Measurements from ENCODE around the gene MAP3K13. TPM values are rescaled to one million over a fixed set of nuclear protein-coding genes. Genes with fewer than 3 reads are reported as not detected.

MAP3K13 gene
- not detected in 2 replicates for total RNA-seq (2014; rRNA removed; shearing (Covaris generic))

- peak; percentile 85 for DNase-seq
- peaks cover 22% of the 10 kb centered on the region; the same call in 1 of the 2 replicates for H3K27me3 ChIP-seq (ENCODE audit: control insufficient read depth, insufficient read depth, low read length)
- H3K36me3 ChIP-seq (replicated peaks; ENCODE audit: control insufficient read depth, insufficient read depth, low read length), result no peaks in the 10 kb centered on the region
- peak within 1 kb of the TSS; percentile 32 for H3K4me3 ChIP-seq (ENCODE audit: insufficient read depth, low read depth, low read length)
These were observed at the start of gene MAP3K13 for GRCh38 chr3:185362850-185363661. Gene MAP3K13 (plus strand): TSS chr3:185363136. CDS start chr3:185428582, 65,446 bp downstream.

GRCh38 chr3:185313693-185314246 lies 49.2 kb upstream of the MAP3K13 start:
- Histone ChIP-seq H3K27me3 (ENCODE audit: control insufficient read depth, insufficient read depth, low read length) (no peaks in the 10 kb centered on the region), H3K36me3 (replicated peaks; ENCODE audit: control insufficient read depth, insufficient read depth, low read length) (no peaks in the 10 kb centered on the region), H3K4me3 (ENCODE audit: insufficient read depth, low read depth, low read length) (no peak overlapping the region)
- no peak for DNase-seq

GRCh38 chr3:185316740-185317412 lies 46.1 kb upstream of the MAP3K13 start:
- no peak for DNase-seq
- Histone ChIP-seq H3K27me3 (ENCODE audit: control insufficient read depth, insufficient read depth, low read length) (no peaks in the 10 kb centered on the region), H3K36me3 (replicated peaks; ENCODE audit: control insufficient read depth, insufficient read depth, low read length) (no peaks in the 10 kb centered on the region), H3K4me3 (ENCODE audit: insufficient read depth, low read depth, low read length) (no peak overlapping the region)

- no peak overlapping the region for H3K4me3 ChIP-seq (ENCODE audit: insufficient read depth, low read depth, low read length)
- H3K27me3 ChIP-seq (ENCODE audit: control insufficient read depth, insufficient read depth, low read length), result no peaks in the 10 kb centered on the region
- no peaks in the 10 kb centered on the region for H3K36me3 ChIP-seq (replicated peaks; ENCODE audit: control insufficient read depth, insufficient read depth, low read length)
- DNase-seq, result no peak
These were observed 45.3 kb upstream of the MAP3K13 start for GRCh38 chr3:185317674-185318073.

GRCh38 chr3:185318141-185318540 lies 44.8 kb upstream of the MAP3K13 start:
- DNase-seq, result no peak
- no peak overlapping the region for H3K4me3 ChIP-seq (ENCODE audit: insufficient read depth, low read depth, low read length)
- no peaks in the 10 kb centered on the region for H3K36me3 ChIP-seq (replicated peaks; ENCODE audit: control insufficient read depth, insufficient read depth, low read length)
- no peaks in the 10 kb centered on the region for H3K27me3 ChIP-seq (ENCODE audit: control insufficient read depth, insufficient read depth, low read length)

- no peak overlapping the region for H3K4me3 ChIP-seq (ENCODE audit: insufficient read depth, low read depth, low read length)
- H3K36me3 ChIP-seq (replicated peaks; ENCODE audit: control insufficient read depth, insufficient read depth, low read length), result no peaks in the 10 kb centered on the region
- H3K27me3 ChIP-seq (ENCODE audit: control insufficient read depth, insufficient read depth, low read length), result no peaks in the 10 kb centered on the region
- DNase-seq, result no peak
These were observed 43.1 kb upstream of the MAP3K13 start for GRCh38 chr3:185319801-185320200.

GRCh38 chr3:185320949-185321348 lies 42.0 kb upstream of the MAP3K13 start:
- H3K36me3 ChIP-seq (replicated peaks; ENCODE audit: control insufficient read depth, insufficient read depth, low read length), result no peaks in the 10 kb centered on the region
- DNase-seq, result no peak
- no peak overlapping the region for H3K4me3 ChIP-seq (ENCODE audit: insufficient read depth, low read depth, low read length)
- no peaks in the 10 kb centered on the region for H3K27me3 ChIP-seq (ENCODE audit: control insufficient read depth, insufficient read depth, low read length)

- DNase-seq, result no peak
- Histone ChIP-seq H3K27me3 (ENCODE audit: control insufficient read depth, insufficient read depth, low read length) (no peaks in the 10 kb centered on the region), H3K4me3 (ENCODE audit: insufficient read depth, low read depth, low read length) (no peak overlapping the region), H3K36me3 (replicated peaks; ENCODE audit: control insufficient read depth, insufficient read depth, low read length) (no peaks in the 10 kb centered on the region)
These were observed 40.7 kb upstream of the MAP3K13 start for GRCh38 chr3:185322101-185322719.

GRCh38 chr3:185325946-185326791 lies 36.8 kb upstream of the MAP3K13 start:
- Histone ChIP-seq H3K4me3 (ENCODE audit: insufficient read depth, low read depth, low read length) (no peak overlapping the region), H3K27me3 (ENCODE audit: control insufficient read depth, insufficient read depth, low read length) (no peaks in the 10 kb centered on the region), H3K36me3 (replicated peaks; ENCODE audit: control insufficient read depth, insufficient read depth, low read length) (no peaks in the 10 kb centered on the region)
- no peak for DNase-seq

- H3K4me3 ChIP-seq (ENCODE audit: insufficient read depth, low read depth, low read length), result no peak overlapping the region
- H3K27me3 ChIP-seq (ENCODE audit: control insufficient read depth, insufficient read depth, low read length), result no peaks in the 10 kb centered on the region
- no peak for DNase-seq
- no peaks in the 10 kb centered on the region for H3K36me3 ChIP-seq (replicated peaks; ENCODE audit: control insufficient read depth, insufficient read depth, low read length)
These were observed 35.9 kb upstream of the MAP3K13 start for GRCh38 chr3:185327062-185327461.

- no peak for DNase-seq
- Histone ChIP-seq H3K36me3 (replicated peaks; ENCODE audit: control insufficient read depth, insufficient read depth, low read length) (no peaks in the 10 kb centered on the region), H3K4me3 (ENCODE audit: insufficient read depth, low read depth, low read length) (no peak overlapping the region), H3K27me3 (ENCODE audit: control insufficient read depth, insufficient read depth, low read length) (no peaks in the 10 kb centered on the region)
These were observed 34.5 kb upstream of the MAP3K13 start for GRCh38 chr3:185328324-185329004.

- DNase-seq, result no peak
- Histone ChIP-seq H3K4me3 (ENCODE audit: insufficient read depth, low read depth, low read length) (no peak overlapping the region), H3K36me3 (replicated peaks; ENCODE audit: control insufficient read depth, insufficient read depth, low read length) (no peaks in the 10 kb centered on the region), H3K27me3 (ENCODE audit: control insufficient read depth, insufficient read depth, low read length) (no peaks in the 10 kb centered on the region)
These were observed 32.7 kb upstream of the MAP3K13 start for GRCh38 chr3:185330238-185330637.

GRCh38 chr3:185330644-185331043 lies 32.3 kb upstream of the MAP3K13 start:
- no peaks in the 10 kb centered on the region for H3K27me3 ChIP-seq (ENCODE audit: control insufficient read depth, insufficient read depth, low read length)
- DNase-seq, result no peak
- no peak overlapping the region for H3K4me3 ChIP-seq (ENCODE audit: insufficient read depth, low read depth, low read length)
- H3K36me3 ChIP-seq (replicated peaks; ENCODE audit: control insufficient read depth, insufficient read depth, low read length), result no peaks in the 10 kb centered on the region
